HG02852 (cell line): ENCODE results near the gene PRR35.

Experiments used
- ATAC-seq: cut with Tn5 transposase; IDR thresholded peaks from one replicate; pipeline ENCODE4 v1.9.1; 2021; ENCODE audit warnings: mild to moderate bottlenecking, moderate library complexity; ENCODE audit not compliant: unreplicated experiment

PRR35 gene

DNA sequence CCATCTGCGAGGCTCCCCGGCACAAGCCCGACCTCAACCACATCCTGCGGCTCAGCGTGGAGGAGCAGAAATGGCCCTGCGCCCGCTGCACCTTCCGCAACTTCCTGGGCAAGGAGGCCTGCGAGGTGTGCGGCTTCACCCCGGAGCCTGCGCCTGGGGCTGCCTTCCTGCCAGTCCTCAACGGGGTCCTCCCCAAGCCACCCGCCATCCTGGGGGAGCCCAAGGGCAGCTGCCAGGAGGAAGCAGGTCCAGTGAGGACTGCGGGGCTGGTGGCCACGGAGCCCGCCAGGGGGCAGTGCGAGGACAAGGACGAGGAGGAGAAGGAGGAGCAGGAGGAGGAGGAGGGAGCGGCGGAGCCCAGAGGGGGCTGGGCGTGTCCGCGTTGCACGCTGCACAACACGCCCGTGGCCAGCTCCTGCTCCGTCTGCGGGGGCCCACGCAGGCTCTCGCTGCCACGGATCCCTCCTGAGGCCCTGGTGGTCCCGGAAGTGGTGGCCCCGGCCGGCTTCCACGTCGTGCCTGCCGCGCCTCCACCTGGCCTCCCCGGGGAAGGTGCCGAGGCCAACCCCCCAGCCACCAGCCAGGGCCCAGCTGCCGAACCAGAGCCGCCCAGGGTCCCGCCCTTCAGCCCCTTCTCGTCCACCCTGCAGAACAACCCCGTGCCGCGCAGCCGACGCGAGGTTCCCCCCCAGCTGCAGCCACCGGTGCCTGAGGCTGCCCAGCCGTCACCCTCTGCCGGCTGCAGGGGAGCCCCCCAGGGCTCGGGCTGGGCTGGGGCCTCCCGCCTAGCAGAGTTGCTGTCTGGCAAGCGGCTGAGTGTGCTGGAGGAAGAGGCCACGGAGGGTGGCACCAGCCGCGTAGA lies 13.1 kb upstream of the PRR35 start:
- no peak for ATAC-seq

DNA sequence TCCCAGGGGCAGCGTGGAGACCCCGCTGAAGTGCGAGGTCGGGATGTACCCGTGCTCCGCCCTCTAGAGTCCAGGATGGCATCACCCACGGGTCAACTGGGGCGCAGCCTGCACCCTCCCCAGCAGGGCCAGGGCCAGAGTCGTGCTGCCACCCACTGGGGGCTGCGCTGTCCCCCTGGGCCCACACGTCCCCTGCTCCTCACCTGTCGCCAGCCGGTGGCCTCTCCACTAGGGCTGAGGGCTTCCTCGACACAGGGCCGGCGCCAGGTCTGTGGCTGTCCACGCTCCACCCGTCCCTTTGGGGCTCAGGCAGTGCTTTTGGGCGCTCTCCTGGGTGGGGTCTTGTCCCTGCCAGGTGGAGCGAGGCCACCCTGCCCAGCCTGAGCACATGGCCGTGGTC lies 11.6 kb upstream of the PRR35 start:
- ATAC-seq: no peak

GRCh38 chr16:549544-550263 lies 10.5 kb upstream of the PRR35 start:
- ATAC-seq: no peak

DNA sequence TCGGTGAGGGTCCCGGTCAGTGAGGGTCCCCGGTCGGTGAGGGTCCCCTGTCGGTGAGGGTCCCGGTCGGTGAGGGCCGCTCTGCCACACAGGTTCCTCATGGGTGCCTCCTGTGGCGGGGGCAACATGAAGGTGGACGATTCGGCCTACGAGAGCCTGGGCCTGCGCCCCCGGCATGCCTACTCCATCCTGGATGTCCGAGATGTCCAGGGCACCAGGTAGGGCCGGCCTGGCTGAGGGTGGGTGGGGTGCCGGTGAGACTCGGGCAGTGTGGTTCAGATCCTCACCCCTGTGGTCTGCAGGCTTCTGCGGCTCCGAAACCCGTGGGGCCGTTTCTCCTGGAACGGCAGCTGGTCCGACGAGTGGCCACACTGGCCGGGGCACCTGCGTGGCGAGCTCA lies 9.0 kb upstream of the PRR35 start:
- ATAC-seq: no peak

DNA sequence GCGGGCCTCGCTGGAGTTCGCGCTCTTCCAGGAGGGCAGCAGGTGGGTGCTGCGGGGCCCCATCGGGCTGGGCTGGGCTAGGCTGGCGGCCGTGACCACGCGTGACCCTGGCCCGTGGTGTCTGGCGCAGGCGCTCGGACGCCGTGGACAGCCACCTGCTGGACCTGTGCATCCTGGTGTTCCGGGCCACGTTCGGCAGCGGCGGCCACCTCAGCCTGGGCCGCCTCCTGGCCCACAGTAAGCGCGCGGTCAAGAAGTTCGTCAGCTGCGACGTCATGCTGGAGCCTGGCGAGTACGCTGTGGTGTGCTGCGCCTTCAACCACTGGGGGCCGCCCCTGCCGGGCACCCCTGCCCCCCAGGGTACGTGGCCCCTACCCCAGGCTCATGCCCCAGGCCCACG lies 8.0 kb upstream of the PRR35 start:
- no peak for ATAC-seq

DNA sequence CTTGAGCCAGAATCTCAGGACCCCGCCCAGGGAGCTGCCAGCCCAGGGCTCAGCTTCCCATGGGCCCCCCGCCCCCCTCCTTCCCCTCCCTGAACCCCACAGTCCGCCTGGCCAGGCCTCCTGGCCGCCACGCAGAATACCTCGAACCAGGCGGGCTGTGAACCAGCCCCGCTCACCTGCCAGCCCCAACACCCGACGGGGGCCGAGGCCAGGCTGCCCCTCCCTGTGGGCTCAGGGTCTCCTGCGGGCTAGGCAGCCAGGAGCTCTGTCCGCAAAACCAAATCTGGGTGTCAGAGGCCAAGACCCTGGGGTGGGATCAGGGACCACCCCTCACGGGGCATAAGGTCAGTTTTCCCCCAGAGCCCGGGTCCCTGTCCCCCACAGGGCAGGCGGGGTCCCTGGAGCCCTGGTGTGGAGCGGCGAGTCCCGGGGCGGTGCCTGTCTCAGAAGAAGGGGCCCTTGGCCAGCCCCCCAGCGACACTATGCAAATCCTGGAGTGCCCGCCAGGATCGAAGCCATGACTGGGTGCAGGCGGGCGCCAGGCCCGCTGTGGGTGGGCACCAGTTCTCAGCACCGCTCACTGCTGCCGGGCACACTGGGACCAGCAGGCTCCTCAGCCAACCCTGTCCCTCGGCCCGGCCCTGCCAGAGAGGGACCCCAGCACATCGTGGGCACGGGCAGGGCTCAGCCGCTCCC lies 6.4 kb upstream of the PRR35 start:
- ATAC-seq: no peak

GRCh38 chr16:554297-554621 lies 5.9 kb upstream of the PRR35 start:
- ATAC-seq: no peak

DNA sequence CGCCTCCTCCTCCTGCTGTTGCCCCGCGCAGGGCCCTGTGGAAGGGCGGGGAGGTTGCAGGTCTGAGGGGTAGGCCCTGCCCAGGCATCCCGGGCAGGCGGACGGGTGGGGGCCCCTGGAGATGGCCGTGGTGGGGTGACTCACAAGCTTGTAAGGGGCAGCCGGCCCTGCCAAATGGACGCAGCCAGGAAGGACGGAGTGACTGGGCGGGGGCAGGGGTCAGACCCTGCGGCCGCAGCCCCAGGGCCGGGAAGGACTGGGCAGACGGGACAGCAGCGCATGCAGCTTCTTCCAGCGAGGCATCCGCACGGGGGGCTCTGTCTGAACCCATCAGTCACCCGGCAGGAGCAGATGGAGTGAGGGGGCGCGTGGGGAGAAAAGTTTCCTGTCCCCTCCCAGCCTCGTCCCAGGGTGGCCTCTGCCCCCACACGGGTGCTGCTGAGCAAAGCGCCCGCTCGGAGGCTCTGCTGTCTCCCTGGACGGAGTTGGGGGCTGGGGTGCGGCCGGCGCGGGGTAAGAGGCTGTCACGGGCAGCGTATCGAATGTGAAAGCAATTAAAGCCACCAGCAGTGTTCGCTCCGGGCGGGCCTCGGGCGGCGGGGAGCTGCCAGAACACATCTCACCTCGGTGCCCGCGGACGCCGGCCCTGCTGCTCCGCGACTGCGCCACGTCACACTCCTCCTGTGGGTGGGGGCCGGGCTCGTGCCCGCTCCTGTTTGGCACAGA lies 5.4 kb upstream of the PRR35 start:
- no peak for ATAC-seq

DNA sequence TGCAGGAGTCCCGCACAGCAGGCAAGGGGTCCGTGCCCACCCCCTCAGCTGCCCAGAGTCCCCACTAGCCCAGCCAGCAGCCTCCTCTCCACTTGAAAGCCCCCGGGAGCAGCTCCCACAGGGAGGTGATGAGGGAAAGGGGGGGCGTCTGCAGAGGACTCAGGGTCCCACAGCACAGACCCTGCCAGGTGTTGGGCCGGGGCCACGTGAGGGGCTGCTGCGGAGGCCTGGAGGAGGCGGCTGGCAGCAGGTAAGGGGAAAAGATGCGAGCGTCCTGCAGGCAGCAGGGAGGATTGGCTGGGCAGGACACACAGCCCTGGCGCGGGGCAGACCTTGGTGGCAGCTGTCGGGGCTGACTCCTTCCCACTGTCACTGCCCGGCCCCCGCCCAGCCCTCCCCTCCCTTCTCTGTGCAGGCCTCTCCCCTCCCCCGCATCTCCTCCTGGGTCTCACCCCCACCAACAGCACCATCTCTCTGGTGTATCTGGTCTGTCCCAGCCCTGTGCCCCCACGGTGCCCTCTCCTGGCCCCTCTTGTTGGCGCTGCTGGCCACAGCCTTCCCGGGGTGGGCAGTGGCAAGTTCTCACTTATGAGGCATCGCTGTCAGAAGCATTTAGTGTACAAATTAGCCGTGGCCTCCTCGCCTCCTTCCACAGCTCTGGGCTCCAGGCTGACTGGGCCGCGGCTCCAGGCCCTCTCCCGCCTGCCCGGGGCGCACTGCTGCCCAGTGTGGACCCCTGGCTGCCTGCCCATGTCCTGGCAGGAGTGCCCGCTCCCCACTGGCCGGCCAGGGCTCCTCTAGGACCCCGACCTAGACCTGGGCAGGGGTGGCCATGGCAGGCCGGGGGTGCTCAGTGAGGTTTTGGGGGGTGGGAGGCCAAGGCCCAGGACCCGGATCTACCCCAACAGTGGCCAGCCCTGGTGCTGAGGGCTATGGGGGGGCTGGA lies 4.4 kb upstream of the PRR35 start:
- no peak for ATAC-seq

GRCh38 chr16:556474-557173 lies 3.6 kb upstream of the PRR35 start:
- ATAC-seq: no peak

DNA sequence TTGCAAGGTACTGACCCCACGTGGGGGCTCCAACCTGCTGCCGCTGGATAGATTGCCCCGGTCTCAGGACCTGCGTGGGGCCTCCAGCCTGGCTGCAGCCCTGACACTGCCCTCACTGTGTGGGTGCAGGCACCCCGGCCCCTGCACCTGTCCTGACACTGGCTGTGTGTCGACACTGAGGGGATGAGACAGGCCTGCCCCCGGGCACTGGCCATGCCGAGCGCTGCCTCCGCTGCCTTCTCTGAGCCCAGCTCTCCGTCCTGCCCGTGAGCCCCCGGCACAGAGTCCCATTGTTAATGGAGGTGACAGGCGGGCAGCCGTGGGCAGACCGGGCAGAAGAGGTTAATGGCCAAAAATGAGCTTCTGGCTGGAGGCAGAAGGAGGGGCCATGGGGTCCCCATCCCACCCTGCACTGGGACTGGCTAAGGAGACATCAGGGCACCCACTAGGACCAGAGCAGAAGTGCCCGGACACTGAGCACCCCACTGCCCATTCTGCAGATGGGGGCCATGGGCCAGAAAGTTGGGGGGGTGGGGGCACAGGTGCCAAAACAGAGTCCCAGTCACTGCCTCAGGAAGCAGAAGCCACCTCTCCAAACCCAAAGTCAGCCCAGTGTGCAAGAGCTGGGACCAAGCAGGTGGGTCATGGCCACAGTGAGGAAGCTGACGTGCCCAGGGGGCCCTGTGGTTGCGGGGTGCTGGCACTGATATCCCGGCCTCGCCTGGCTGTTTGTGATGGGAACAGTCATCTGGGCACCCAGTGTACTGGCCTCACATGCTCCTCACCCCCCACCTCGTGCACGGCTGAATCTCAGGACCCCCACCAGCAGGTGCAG lies 2.5 kb upstream of the PRR35 start:
- no peak for ATAC-seq

DNA sequence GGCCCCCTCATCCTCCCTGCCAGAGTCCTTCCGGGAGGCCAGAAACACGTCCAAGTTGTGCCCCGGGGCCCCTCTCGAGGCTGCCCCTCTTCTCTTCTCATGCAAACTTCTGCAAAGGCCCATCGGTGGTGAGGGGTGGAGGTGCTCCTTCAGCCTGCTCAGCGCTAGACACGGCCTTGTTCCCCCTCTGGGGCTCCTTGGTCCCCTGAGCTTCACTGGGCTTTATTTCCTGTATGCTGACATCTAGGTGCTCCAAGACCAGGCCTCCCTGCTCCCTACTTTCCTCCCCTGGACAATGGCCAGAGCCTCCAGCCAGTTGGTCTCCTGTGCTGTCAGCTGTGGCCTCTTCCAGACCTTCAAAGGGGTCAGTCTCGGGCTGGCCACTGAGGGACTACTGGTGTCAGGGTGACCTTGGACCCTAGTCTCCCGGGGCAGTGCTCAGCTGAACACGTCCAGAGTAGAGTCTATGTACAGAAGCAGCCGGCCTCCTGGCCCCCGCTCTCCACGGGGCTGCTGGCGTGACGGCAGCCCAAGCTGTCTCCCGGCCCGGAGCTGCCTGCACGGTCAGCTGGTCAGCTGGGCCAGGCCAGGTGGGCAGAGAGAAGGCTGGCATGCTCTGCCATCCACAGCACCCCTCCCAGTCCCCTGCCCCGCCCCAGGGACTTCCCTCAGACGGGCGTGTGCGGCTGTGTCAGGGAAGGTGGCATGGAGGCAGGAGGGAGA lies 1.7 kb upstream of the PRR35 start:
- ATAC-seq: no peak

DNA sequence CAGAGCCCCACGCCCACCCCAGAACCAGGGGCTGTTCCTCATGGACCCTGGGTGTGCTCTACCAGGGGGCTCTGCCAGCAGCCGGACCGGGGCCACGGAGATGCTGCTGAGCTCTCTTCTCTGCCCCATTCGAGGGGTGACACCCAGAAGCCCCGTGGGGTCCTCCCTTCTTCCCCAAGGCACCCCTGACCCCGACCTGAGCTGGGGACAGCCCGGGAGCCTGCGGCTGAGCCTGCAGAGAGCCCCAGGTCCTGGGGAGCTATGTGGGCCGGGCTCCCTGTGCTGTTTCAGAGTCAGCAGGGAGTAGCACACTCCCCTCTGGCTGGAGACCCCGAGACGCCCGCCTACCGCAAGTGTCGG lies 1.2 kb upstream of the PRR35 start:
- ATAC-seq: no peak

GRCh38 chr16:559411-560203 lies 587 bp upstream of the PRR35 start:
- no peak for ATAC-seq

GRCh38 chr16:560701-561412 lies 663 bp downstream of the PRR35 start:
- ATAC-seq: no peak

DNA sequence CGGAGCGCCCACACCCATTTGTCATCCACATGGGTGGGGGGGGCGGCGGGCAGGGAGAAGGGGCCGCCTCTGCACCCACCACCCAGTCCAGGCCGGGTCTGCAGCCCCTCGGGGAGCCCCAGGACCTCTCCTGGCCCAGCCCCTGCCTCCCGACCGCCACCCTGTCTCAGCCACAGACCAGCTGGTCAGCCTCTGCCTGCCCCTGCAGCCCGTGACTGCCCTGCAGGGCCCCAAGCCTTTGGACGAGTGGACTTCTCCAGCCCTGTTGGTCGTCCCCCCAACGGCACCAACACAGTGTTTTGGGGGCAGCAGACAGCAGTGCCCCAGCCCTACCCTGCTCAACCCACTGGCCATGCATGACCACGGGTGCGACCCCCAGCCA lies 1.2 kb downstream of the PRR35 start:
- ATAC-seq: no peak
